GM18511 (cell line): Measurements from ENCODE around the gene CHAF1A.

Experiments used
- ATAC-seq: cut with Tn5 transposase; IDR thresholded peaks from one replicate; pipeline ENCODE4 v1.9.1; 2021; ENCODE audit warnings: mild to moderate bottlenecking, moderate library complexity; ENCODE audit not compliant: unreplicated experiment

Gene CHAF1A

GRCh38 chr19:4402171-4403004 lies at the start of gene CHAF1A:
TSS of gene CHAF1A (plus strand) at chr19:4402640. CDS start at chr19:4402763, 123 bp downstream.
- peak; percentile 87 for ATAC-seq

- ATAC-seq, result no peak
Measured at GRCh38 chr19:4352701-4353121, 49.7 kb upstream of the CHAF1A start.

- ATAC-seq, result no peak
Measured at GRCh38 chr19:4354282-4354681, 48.2 kb upstream of the CHAF1A start.

- no peak for ATAC-seq
Measured at GRCh38 chr19:4354897-4355296, 47.5 kb upstream of the CHAF1A start.

GRCh38 chr19:4357095-4357797 lies 45.2 kb upstream of the CHAF1A start:
- ATAC-seq, result no peak

- no peak for ATAC-seq
Measured at GRCh38 chr19:4357921-4358326, 44.5 kb upstream of the CHAF1A start.

GRCh38 chr19:4358709-4359626 lies 43.5 kb upstream of the CHAF1A start:
- ATAC-seq, result no peak

- no peak for ATAC-seq
Measured at GRCh38 chr19:4359627-4360000, 42.8 kb upstream of the CHAF1A start.

GRCh38 chr19:4360081-4360569 lies 42.3 kb upstream of the CHAF1A start:
- no peak for ATAC-seq

- ATAC-seq, result no peak
Measured at GRCh38 chr19:4360641-4361151, 41.7 kb upstream of the CHAF1A start.

GRCh38 chr19:4361152-4362046 lies 41.0 kb upstream of the CHAF1A start:
- no peak for ATAC-seq

GRCh38 chr19:4362101-4362828 lies 40.2 kb upstream of the CHAF1A start:
- ATAC-seq, result no peak

- ATAC-seq, result no peak
Measured at GRCh38 chr19:4362831-4363545, 39.5 kb upstream of the CHAF1A start.

- ATAC-seq, result no peak
Measured at GRCh38 chr19:4363571-4364304, 38.7 kb upstream of the CHAF1A start.

- no peak for ATAC-seq
Measured at GRCh38 chr19:4365341-4365740, 37.1 kb upstream of the CHAF1A start.

GRCh38 chr19:4365791-4366665 lies 36.4 kb upstream of the CHAF1A start:
- ATAC-seq, result no peak
